DMS 273 (cell line): ENCODE data around the gene SIMC1.
"Not testable (repeated sequence)": the region's sequence is repeated elsewhere in the genome, so short reads cannot be mapped to it uniquely, and the experiment has no call there.

ENCODE experiments used
- DNase-seq: peaks from one replicate; lab custom pipeline; 2025; ENCODE audit not compliant: unreplicated experiment; lab: John Stamatoyannopoulos, UW

Gene SIMC1

DNA sequence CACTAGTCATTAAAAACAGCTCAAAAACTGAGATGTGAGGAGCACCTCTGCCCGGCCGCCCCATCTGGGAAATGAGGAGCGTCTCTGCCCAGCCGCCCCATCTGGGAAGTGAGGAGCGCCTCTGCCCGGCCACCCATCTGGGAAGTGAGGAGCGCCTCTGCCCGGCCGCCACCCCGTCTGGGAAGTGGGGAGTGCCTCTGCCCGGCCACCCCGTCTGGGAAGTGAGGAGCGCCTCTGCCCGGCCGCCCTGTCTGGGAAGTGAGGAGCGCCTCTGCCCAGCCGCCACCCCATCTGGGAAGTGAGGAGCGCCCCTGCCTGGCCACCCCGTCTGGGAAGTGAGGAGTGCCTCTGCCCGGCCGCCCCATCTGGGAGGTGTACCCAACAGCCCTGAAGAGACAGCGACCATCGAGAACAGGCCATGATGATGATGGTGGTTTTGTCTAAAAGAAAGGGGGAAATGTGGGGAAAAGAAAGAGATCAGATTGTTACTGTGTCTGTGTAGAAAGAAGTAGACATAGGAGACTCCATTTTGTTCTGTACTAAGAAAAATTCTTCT, 23.7 kb upstream of the SIMC1 start:
- not testable (repeated sequence) for DNase-seq

DNA sequence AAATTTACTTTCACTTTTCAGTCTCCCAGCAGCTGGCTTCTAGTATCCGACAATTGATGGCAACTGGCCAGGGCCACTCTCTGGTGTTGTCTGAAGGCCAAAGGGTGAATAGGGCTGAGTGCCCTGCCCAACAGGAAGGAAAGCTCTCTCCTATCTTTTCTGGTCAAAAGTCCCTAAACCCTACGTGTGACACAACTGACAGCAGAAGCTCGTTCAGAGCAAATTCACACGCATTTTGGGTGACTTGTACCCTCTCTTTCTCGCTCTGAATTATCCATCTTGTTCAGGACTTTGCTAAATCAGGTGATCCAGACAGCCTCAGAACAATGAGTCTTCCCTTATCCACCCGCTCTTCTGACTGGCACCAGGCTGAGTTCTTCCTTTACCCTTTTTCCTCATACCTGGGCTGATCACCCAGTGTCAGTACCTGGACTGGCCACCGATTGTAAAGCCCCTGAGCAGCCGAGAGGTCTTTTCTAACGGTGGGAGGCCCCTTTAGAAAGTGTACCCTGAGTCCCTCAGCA, 21.8 kb upstream of the SIMC1 start:
- DNase-seq = peak; percentile 25

DNA sequence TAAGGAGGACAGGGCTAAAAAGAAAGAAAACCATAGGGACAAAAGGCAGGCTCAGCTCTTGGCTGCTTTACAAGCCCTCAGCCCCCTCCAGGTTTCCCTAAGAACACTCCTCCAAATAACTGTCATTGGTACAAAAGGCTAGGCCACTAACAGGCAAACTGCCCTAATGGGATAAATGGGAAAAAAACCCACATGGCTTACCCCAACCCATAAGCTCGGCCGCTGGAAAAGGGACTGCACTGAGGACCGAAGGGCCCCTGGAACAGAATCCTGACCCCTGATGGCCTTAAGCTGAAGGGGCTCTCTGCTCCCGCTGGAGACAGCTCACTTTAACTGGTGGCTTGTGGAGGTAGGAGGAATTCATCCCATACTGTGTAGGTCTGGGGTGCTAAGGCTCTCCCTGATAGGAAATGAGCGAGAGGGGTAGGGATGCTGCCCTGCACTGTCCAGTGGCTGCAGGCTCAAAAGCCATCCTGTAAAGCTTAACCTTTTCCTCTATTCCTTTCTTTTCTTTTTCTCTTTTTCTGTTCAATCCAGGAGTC, 21.0 kb upstream of the SIMC1 start:
- DNase-seq = not testable (repeated sequence)

DNA sequence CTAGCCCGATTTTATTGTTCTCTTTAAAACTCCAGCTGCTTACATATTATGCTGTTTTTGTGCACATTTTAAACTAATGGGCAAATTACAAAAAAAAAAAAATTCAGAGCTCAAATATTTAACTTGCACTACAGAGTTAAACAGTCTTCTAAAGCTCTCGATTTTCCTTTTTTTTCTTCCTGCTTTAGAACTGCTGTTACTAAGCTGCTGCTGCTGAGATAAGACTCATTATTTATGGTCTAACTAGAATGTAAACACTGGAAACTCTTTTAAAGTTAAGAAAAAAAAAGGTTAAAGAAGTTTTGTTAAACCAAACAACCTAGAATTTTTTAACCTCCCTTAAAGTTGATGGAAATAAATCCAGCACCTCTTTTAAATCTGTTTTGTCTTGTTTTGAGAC, 20.5 kb upstream of the SIMC1 start:
- not testable (repeated sequence) for DNase-seq

DNA sequence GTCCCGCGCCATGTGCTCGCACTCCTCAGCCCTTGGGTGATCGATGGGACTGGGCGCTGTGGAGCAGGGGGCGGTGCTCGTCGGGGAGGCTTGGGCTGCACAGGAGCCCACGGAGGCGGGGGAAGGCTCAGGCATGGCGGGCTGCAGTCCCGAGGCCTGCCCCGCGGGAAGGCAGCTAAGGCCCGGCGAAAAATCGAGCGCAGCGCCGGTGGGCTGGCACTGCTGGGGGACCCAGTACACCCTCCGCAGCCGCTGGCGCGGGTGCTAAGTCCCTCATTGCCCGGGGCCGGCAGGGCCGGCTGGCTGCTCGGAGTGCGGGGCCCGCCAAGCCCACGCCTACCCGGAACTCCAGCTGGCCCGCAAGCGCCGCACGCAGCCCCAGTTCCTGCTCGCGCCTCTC, 16.2 kb upstream of the SIMC1 start:
- DNase-seq = not testable (repeated sequence)

DNA sequence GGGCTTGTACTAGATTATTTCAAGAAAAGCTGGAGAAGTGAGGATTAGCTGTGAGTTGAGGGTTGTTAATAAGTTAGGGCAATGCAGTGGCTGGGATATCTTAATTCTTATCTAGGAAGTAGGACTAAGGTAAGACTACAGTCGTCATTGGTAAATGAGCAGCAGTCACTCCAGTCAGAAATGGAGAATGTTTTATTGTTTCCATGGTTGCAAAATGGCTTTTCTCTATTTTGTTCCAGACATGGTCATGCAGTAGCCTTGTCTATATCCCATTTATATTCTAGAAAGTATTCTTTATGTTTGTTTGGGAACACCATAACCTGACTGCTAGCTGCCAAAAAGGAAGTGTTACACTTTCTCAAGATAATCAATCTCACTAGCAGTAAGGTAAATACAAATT, 9.9 kb upstream of the SIMC1 start:
- not testable (repeated sequence) for DNase-seq

DNA sequence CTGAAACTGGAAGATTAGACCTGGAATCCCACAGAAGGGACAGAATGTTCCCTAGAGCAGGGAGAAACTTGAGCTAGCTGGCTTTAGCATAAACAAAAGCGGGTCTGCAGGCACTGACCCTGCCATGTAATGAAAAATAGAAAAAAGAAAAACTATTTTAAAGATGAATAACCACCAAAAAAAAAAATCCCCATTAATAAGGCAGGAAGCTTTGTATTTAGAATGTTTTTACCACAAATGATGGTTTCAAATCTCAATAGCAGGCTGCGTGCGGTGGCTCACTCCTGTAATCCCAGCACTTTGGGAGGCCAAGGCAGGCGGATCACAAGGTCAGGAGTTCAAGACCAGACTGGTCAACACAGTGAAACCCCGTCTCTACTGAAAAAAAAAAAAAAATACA, 5.0 kb upstream of the SIMC1 start:
- DNase-seq = not testable (repeated sequence)

DNA sequence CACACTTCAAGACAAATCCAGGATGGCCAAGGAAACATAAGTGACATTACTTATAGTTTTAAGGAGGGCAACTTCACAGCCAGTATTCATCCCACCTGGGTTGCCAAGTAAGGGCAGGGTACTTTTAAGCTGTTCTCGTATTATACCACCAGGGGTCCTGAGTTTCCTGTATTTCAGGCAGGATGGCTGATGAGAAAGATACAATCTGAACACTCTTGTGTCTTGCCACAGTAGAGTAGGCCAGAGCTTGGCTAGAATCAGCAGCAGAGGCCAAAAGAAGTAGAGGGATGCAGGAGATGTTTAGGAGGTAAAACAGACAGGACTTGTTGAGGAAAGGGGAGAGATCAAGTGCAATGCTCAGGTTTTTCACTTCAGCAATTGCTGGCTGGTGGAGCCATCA, 3.1 kb upstream of the SIMC1 start:
- DNase-seq = peak; percentile 78

DNA sequence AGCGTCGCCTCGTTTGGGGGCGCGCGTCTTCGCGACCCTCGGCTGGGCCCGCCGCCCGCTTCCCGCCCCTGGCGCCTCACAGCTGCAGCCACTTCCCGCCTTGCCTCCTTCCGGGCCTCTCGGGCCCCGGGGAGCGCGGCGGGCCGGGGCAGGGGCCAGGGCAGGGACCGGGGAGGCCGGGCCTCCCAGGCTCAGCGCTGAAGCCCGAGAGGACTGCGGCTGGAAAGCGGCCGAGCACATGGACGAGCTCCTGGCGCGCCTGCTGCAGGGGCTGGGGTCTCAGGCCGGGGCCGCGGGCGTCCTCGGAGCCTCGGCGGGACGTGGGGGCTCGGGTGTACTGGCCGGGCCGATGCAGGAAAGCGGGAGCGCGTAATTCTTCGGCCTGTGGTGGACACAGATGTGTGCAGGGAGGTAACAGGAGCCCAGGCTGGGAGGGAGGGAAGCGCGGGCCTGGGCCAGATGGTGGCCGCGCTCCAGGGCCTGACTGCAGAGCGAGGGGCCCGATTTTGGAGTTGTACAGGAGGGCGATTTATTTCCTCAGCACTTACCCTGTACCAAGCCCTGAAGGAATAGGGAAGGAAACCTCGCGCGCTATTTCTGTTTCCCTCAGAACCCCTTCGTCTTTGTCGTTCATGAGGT, 540 bp downstream of the SIMC1 start:
- DNase-seq = not testable (repeated sequence)

DNA sequence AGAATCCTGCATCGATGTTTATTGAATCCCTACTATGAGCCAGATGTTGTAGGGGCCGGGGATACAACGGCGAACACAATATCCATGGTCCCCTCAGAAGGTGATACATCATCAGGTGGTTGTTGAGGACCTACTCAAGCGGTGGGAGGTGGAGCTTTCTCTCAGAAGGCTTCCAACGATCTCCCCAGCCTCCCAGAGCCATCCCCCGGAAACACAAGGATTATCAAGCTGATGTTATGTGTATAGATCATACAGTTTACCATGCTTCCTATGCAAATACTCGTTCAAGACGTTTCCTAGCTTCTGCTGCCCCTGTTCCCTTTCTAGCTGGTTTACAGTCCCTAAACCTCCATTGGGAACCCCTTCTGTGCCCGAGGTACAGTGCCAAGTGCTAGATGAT, 1.1 kb downstream of the SIMC1 start:
- not testable (repeated sequence) for DNase-seq

DNA sequence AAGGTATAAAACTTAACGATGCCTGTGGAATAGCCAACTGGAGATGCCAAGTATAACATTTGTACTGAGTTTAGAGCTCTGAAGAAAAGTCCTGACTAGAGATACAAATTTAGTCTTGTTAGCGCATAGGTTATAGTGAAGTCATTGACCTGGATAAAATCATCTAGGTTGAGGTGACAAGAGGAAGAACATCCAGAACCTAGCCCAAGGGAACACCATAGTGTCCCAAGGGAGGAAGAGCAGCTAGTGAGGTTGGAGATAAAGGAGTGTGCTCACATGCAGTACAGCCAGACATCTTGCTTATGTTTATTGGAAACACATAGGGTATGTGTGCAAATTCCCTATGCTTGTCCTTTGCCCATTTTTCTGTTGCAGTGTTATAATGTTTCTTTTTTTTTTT, 6.1 kb downstream of the SIMC1 start:
- not testable (repeated sequence) for DNase-seq

DNA sequence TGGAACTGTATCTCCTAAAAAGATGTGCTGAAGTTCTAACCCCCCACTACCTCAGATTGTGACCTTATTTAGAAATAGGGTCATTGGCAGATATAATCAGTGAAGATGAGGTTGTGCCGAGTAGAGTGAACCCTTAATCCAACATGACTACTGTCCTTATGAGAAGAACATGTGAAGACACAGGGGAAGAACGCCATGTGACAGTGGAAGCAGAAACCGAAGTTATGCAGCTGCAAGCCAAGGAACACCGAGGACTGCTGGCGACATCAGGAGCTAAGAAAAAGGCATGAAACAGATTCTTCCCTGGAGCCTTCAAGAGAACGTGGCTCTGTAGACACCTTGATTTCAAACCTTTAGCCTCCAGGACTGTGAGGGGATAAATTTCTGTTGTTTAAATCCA, 6.8 kb downstream of the SIMC1 start:
- DNase-seq = not testable (repeated sequence)

DNA sequence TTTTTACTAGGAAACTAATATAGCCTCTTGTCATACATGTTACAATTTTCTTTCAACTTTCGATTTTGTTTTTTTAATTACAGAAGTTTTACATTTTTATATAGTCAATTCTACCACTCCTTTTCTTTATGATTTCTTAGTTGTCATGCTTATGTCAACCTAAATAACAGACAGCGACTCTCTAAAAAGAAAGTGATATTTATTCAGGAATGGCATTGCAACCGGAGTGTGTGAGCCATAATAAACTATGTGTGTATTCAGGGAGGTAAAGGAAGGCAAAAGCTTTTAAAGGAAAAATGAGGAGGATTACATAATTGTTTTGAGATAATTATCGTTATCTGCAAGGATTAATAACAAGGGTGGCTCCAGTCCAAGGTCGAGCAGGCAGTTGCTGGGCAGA, 7.3 kb downstream of the SIMC1 start:
- DNase-seq = not testable (repeated sequence)

DNA sequence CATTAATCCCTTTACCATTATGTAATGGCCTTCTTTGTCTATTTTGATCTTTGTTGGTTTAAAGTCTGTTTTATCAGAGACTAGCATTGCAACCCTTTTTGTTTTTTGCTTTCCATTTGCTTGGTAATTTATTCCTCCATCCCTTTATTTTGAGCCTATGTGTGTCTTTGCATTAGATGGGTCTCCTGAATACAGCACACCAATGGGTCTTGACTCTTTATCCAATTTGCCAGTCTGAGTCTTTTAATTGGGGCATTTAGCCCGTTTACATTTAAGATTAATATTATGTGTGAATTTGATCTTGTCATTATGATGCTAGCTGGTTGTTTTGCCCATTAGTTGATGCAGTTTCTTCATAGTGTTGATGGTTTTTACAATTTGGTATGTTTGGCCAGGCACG, 12.5 kb downstream of the SIMC1 start:
- DNase-seq = not testable (repeated sequence)

DNA sequence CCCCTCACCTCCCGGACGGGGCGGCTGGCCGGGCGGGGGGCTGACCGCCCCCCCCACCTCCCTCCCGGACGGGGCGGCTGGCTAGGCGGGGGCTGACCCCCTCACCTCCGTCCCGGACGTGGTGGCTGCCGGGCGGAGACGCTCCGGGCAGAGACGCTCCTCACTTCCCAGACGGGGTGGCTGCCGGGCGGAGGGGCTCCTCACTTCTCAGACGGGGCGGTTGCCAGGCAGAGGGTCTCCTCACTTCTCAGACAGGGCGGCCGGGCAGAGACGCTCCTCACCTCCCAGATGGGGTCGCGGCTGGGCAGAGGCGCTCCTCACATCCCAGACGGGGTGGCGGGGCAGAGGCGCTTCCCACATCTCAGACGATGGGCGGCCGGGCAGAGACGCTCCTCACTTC, 13.9 kb downstream of the SIMC1 start:
- not testable (repeated sequence) for DNase-seq

DNA sequence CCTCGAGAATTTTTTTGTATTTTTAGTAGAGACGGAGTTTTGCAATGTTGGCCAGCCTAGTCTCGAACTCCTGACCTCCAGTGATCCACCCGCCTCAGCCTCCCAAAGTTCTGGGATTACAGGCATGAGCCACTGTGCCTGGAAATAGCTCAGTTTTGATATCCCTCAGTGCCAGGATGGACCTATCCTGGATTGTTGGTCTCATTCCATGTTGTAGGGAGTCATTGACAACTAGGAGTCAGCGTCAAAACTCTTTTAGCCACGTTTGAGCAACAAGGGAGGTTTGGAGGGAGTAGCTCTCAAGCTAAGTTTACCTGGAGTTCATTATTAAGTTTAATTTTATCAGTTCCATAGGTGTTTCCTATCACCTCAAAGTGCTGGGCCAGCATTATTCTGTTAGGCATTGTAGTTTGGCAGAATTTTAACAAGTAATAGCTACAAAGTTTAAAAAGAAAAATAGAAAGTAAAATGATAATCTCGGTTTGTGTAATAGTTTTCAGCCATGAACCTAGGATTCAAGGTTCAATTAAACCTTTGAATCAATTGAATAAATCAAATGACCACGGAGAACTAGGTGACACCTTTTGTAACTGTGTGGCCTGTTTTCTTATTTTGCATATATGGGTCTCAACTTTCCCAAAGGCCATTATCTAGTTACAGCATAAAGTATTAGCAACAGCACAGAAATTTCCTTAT, 15.3 kb downstream of the SIMC1 start:
- not testable (repeated sequence) for DNase-seq

DNA sequence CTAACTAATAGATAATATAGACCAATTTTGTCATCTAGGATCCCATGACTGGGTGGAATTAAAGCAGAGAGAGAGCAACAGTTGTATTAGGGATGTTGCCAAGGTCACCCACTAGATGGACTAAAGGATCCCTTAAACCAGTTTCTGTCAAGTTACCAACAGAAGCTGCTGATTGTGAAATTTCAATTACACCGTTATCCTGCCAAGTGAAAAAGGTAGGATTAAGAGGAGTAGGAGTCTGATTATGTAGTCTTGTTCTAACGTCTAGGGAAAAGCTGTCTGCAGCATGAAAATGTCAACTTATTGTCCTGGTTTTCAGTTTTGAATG, 15.8 kb downstream of the SIMC1 start:
- DNase-seq = not testable (repeated sequence)

DNA sequence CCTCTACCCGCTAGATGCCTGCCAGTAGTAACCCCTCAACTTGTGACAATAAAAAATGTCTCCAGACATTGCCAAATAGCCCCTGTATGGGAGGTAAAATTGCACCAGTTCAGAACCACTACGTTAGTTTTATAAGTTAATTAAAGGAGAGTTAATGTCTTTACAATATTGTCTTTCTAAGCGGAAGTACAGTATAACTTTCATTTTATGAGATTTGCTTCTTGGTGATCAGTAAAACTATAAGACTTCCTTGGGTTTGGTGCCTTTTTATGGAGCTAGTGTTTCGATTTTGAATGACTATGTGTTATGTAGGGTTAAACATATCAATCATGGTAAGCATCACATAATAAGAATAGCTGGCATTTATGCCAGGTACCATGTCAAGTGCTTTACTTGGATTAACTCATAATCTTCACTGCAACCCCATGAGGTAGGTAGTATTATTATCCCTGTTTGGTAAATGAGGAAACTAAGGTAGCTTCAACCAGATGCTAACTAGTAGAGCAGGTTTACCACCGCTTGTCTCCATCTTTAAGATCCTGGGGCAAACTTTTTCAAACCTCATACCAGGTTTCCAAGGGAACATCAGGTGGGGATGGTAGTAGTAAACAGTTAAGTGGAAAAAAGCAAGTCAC, 19.8 kb downstream of the SIMC1 start:
- DNase-seq = not testable (repeated sequence)

DNA sequence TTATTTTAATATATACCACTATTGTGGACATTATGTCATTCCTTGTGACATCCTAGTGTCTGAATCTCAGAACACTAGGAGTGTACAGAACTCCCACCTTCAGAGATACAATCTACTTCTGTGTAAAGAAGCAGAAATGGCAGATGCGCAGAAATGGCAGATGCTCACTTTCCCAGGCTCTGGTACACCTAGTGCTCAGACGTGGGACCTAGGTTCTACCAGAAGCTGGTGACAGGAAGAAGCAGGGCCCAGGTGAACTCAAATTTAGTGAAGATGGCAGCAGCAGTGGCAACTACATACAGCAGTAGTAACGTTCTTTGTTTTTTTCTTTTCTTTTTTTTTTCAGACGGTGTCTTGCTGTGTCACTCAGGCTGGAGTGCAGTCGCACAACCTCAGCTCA, 22.5 kb downstream of the SIMC1 start:
- DNase-seq = not testable (repeated sequence)

DNA sequence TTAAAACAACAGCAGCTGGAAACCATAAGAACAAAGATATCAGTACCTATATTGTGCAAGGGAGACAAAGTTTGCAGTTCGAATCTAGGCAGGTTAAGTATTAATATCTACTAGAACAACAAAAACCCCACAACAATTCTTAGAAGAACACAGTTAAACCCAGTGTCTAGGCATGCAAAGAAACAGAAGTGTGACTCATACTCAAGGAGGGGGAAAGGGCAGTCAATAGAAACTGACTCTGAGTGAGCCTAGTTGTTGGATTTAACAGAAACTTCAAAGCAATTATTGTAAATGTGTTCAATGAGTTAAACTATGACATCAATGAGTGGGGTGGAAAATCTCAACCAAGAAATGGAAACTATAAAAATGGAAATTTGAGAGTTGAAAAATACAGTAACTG, 28.2 kb downstream of the SIMC1 start:
- not testable (repeated sequence) for DNase-seq

DNA sequence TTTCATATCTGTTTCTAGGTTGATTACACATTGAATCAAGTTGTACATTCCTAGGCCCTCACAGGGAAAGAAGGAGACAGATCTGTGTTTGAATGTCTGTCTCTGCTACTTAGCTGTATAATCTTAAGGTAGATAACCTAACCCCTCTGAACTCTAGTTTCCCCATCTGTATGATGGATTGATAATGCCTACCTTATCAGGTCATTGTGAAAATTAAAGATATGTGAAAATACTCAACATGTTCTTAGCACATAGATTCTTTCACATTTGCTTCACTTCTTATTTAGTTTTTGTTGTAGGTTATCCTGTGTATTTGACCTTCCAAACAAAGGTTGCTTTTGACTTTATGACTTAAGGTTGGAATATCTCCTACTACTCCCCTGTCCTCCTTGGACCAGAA, 50.8 kb downstream of the SIMC1 start:
- not testable (repeated sequence) for DNase-seq
